ENCODE measurements around the gene NR2F1. TPM values are rescaled to one million over a fixed set of nuclear protein-coding genes. Genes with fewer than 3 reads are reported as not detected.

NR2F1 gene
- total RNA-seq, 1 experiment from 2014 or later, result 1.3 TPM

DNA sequence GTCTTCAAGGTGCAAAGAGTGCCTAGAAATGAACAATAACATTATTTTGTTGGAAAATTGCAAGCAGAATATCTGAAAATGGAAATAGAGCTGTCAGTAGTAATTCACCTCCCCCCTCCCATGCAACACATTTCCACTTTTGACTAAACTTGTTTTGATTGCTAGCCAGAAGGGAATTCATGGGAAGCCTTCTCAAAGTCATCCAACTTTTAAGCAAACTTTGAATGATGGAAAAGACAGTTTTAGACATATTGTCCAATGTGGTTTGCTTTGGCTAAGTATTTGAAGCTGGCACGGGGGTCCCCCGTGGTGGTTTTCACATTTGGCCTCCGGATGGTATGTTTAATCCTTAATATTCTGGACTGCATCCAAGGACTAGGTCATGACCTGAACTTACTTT is 7.5 kb downstream of the NR2F1 start:
- no peak for DNase-seq
- Histone ChIP-seq H3K4me3 (no peak overlapping the region), H3K27ac (no peak overlapping the region), H3K4me2 (no peak overlapping the region), H2AFZ (no peak overlapping the region), H4K20me1 (ENCODE audit: insufficient read depth) (no peaks in the 10 kb centered on the region), H3K9me2 (ENCODE audit: insufficient read depth) (no peaks in the 10 kb centered on the region), H3F3A (ENCODE audit: insufficient read depth, low read depth) (no peaks in the 10 kb centered on the region), H3K4me1 (replicated peaks; ENCODE audit: insufficient read depth) (peaks cover 11% of the 10 kb centered on the region), H3K36me3 (ENCODE audit: low read depth) (0 out of 2 replicates have a peak, but pooled peaks cover 19% of the 10 kb centered on the region), H3K79me2 (ENCODE audit: low read depth) (peaks cover 19% of the 10 kb centered on the region), H3K9me3 (ENCODE audit: insufficient read depth, low read depth) (no peaks in the 10 kb centered on the region), H3K27me3 (ENCODE audit: insufficient read depth, low read depth) (no peaks in the 10 kb centered on the region)
- POLR2A ChIA-PET (ENCODE audit: unreplicated experiment), result no interaction called here
- BruUV-seq (replicated peaks), result no TSS peak
- no peak for TF ChIP-seq EZH2 (IDR thresholded peaks at IDR 0.05; ENCODE audit: low read depth)
- TF ChIP-seq, protein P1, sequence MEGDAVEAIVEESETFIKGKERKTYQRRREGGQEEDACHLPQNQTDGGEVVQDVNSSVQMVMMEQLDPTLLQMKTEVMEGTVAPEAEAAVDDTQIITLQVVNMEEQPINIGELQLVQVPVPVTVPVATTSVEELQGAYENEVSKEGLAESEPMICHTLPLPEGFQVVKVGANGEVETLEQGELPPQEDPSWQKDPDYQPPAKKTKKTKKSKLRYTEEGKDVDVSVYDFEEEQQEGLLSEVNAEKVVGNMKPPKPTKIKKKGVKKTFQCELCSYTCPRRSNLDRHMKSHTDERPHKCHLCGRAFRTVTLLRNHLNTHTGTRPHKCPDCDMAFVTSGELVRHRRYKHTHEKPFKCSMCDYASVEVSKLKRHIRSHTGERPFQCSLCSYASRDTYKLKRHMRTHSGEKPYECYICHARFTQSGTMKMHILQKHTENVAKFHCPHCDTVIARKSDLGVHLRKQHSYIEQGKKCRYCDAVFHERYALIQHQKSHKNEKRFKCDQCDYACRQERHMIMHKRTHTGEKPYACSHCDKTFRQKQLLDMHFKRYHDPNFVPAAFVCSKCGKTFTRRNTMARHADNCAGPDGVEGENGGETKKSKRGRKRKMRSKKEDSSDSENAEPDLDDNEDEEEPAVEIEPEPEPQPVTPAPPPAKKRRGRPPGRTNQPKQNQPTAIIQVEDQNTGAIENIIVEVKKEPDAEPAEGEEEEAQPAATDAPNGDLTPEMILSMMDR (conservative IDR thresholded peaks at IDR 0.05), result no peak
- intact Hi-C loops (cut with micrococcal nuclease; ENCODE audit: unreplicated experiment), result loop anchor here (10.0 kb wide), 1 partner anchor 304 kb away; no protein-coding TSS in a partner anchor
- CTCF ChIA-PET, result no interaction called here

DNA sequence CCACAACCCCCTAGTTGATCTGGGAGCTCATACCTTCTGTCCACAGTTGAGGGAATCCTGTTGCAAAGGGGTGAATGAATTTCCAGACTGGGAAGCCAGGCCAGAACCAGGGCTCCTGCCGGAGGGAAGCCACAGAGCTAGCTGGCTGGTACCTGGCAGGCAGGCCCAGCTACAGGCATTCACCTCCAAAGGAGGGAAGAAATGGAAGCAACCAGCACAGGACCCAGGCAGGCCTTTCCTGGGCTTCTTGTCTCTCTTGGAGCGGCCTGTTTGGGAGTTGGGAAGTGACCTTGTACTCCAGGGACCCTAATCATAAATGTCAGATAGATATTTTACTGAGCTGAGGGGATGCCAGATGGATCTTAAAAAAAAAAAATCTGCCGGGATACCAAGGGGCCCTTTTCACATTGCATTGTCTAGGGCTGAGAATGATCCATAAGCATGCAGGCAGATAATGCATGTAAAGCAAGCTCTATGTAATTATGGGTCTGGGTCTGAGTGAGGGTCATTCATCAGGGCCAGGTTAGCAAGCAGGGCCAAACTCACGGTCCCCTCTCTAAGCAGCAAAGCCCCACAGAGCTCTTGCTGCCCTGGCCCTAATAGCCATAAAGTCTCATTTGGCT is 8.4 kb downstream of the NR2F1 start:
- Histone ChIP-seq H3K9me2 (ENCODE audit: insufficient read depth) (no peaks in the 10 kb centered on the region), H3K4me3 (no peak overlapping the region), H3K4me1 (replicated peaks; ENCODE audit: insufficient read depth) (peaks cover 3% of the 10 kb centered on the region; the same call in 1 of the 2 replicates), H3K4me2 (no peak overlapping the region), H3K27ac (no peak overlapping the region), H3K36me3 (ENCODE audit: low read depth) (0 out of 2 replicates have a peak, but pooled peaks cover 19% of the 10 kb centered on the region), H4K20me1 (ENCODE audit: insufficient read depth) (no peaks in the 10 kb centered on the region), H3K9me3 (ENCODE audit: insufficient read depth, low read depth) (no peaks in the 10 kb centered on the region), H3K27me3 (ENCODE audit: insufficient read depth, low read depth) (no peaks in the 10 kb centered on the region), H3K79me2 (ENCODE audit: low read depth) (peaks cover 10% of the 10 kb centered on the region; the same call in 1 of the 2 replicates), H3F3A (ENCODE audit: insufficient read depth, low read depth) (no peaks in the 10 kb centered on the region), H2AFZ (no peak overlapping the region)
- CTCF ChIA-PET, result no interaction called here
- TF ChIP-seq, protein P1 (conservative IDR thresholded peaks at IDR 0.05), result no peak
- TF ChIP-seq EZH2 (IDR thresholded peaks at IDR 0.05; ENCODE audit: low read depth), result no peak
- DNase-seq, result no peak
- POLR2A ChIA-PET (ENCODE audit: unreplicated experiment), result no interaction called here
- no TSS peak for BruUV-seq (replicated peaks)
- intact Hi-C loops (cut with micrococcal nuclease; ENCODE audit: unreplicated experiment), result loop anchor here (10.0 kb wide), 1 partner anchor 303 kb away; no protein-coding TSS in a partner anchor

DNA sequence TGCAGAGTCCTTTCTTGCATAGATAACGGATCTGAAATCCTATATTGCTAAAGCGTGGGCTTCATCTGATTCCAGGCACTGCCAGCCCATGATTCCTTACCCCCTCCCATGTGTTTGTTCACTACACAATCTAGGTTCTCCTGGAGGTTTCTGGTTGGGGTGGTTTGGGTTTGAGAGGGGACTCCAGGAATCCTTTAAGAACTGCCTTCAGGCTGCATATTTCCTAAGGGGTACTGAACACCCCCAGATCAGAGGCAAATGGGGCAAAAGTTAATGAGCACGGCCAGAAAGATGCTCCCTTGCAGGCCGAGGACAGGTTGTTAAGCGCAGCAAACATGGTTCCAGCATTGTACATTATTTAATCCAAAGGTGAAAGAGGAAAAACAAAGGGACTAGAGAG is 9.9 kb downstream of the NR2F1 start:
- Histone ChIP-seq H3K9me2 (ENCODE audit: insufficient read depth) (no peaks in the 10 kb centered on the region), H3K36me3 (ENCODE audit: low read depth) (0 out of 2 replicates have a peak, but pooled peaks cover 19% of the 10 kb centered on the region), H3K9me3 (ENCODE audit: insufficient read depth, low read depth) (no peaks in the 10 kb centered on the region), H3K79me2 (ENCODE audit: low read depth) (no peaks in the 10 kb centered on the region), H3K4me3 (no peak overlapping the region), H3K4me1 (replicated peaks; ENCODE audit: insufficient read depth) (no peaks in the 10 kb centered on the region), H3K27ac (no peak overlapping the region), H3K4me2 (no peak overlapping the region), H2AFZ (no peak overlapping the region), H3F3A (ENCODE audit: insufficient read depth, low read depth) (no peaks in the 10 kb centered on the region), H4K20me1 (ENCODE audit: insufficient read depth) (no peaks in the 10 kb centered on the region), H3K27me3 (ENCODE audit: insufficient read depth, low read depth) (no peaks in the 10 kb centered on the region)
- TF ChIP-seq, protein P1 (conservative IDR thresholded peaks at IDR 0.05), result no peak
- no peak for TF ChIP-seq EZH2 (IDR thresholded peaks at IDR 0.05; ENCODE audit: low read depth)
- intact Hi-C loops (cut with micrococcal nuclease; ENCODE audit: unreplicated experiment), result loop anchor here (10.0 kb wide), 1 partner anchor 302 kb away; no protein-coding TSS in a partner anchor
- POLR2A ChIA-PET (ENCODE audit: unreplicated experiment), result no interaction called here
- BruUV-seq (replicated peaks), result no TSS peak
- no peak for DNase-seq
- CTCF ChIA-PET, result no interaction called here
